ENCODE measurements around the gene FAM9C.
"Not testable (repeated sequence)": the region's sequence is repeated elsewhere in the genome, so short reads cannot be mapped to it uniquely, and the experiment has no call there.

Gene FAM9C

DNA sequence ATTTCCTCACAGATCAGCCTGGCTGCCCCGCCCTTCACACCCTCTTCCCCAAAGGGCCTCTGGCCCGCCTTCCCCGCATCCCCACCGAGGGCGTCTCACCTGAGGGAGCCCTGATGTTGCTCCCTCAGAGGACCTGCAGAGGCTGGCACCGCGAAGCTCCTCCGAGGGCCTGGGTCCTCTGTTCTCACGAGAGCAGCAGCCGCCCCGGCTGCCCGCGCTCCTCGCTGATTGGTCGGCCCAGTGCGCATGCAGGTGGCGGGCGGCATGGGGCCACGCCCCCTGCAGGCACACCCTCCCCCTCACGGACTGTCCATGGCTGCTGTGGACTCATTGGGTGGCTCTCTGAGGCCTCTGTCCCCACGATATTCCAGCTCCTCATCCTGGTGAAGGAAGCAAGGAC, at the start of gene FAM9C:
Gene FAM9C (minus strand): TSS at position 180 of the 400 bp plus-strand sequence. CDS start 831 bp downstream, outside the sequence.
- DNase-seq = no peak

DNA sequence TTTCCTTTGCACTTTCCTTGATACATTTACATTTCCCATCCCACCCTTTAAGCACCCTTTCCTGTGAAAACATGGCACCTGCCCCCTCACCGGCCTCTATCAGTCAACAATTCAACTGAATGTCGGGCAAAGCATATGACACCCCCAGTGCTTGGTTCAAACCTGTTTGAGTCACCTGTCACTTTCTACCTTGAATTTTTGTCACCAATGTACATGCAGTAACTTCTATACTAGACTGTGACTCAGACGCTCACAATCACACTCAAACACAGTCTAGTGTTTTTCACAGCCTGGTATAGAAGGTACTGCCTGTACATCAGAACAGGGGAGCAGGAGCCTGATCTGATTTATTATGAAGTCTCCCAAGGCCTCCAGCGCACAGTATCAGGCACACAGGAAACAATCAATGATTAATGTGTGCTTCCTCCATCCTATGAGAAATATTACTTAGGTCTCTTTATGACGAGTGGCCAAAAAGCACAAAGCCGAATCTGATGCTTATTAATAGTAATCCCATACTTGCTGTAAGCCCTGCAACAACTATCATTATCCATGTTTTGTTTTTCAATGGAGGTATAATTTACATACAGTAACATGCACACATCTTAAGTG, 49.2 kb upstream of the FAM9C start:
- no peak for DNase-seq

DNA sequence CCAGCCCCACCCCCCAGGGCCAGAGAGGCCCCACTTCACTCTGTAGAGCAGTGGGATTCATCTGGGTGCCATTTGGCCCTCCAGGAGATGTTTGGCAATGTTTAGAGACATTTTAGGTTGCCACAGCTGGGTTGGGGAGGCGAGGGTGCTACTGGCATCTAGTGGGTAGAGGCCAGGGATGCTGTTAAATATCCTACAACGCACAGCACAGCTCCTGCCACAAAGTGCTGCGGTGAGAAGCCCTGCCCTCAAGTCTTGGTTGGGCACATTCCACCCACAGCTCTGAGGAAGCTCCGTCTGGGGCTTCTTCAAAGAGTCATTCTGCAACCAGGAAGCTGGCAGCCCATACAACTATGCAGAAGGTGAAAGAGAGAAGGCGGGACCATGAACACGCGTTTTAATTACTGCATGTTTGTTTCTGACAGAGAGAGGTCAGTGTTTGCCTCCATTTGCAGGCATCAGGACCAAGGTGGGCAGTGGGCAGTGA, 48.1 kb upstream of the FAM9C start:
- DNase-seq = no peak

DNA sequence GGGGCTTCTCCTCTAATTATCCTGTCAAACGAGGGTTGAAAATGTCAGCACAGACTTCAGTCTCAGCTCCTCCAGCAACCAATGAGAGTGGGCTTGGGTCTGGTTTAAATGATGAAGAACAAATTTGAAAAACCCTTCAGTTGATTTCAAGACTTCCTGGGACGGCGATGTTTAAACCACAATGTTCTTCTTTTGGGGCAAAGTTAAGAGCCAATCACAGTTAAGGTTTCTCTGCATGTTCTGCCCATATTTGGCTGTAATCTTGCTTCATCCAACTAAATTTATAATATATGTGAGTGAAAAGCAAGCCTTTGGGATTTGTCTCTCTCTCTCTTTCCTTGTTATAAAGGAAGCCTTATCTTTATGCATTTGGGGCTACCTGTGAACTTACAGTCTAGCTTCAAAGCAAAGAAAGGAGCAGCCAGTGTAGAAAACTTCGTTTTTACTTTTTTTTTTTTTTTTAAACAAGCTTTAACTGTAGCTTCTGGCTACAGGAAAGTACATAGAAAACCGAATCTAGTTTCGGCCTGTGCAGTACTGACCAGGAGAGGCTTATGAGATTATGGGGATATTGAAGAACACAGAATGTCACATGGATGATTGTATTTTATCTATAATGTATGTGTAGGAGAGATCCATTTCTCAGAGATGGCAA, 46.8 kb upstream of the FAM9C start:
- no peak for DNase-seq

DNA sequence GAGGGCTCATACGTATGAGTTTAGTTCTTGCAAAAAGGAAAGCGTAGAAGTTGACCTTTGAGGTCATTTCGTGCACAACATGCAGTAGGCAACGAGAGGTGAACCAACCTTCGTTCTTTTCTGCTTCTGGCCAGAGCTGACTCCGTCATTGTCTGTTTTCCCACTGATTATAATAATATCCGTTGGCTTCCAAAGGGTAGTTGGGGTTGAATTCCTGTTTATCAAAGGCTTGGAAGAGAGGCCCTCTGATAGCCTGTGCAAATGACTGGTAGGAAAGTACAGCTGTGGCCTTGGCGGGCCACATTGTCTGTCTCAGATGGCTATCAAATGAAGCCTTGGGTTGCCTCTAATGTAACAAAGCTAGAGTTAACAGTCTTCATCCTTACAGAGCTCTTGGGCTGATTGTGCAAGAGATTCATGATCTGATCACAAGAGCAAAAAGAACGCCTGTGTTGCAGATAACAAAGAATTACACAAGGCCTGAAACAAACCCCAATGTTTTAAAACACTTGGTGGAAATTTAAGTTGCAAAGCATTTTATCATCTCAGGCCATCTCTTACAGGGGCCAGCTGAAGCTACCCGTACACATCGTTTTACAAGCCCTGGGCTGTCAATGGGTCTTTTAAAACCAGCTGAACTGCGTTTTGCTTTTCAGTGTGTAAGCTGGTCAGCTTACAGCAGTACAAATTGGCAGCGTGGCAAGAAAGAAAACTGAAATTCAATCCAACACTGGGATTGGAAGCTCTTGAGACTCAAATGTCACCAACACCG, 46.1 kb upstream of the FAM9C start:
- no peak for DNase-seq

DNA sequence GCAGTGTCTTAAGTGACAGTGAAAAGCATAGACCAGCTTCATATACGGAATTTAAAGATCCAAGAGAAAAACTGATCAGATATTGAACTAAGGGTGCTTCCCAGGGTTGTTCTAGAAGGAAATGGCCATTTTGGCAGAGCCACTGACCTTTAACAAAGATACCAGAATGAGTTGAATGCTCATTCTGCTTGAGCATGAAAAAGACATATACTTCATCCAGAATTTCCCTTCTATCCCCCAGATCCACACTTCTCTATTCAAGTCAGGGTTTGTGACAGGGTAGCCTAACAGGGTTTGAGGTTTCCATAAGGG, 45.6 kb upstream of the FAM9C start:
- DNase-seq = no peak

DNA sequence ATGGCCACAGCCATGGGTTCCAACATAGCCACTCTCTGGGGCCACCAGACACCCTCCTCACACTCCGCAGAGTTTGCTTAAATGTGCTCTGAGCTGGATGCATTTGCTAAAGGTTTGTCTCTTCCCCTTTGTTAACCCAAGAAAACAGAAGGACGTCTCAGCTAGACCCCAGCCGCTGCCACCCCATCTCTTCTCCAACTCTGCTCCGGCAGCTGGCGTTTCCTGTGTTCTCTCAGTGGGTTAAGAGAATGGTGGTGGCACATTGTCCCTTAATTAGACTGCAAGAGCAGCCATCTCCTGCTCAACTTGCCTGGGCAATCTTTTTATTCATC, 43.7 kb upstream of the FAM9C start:
- no peak for DNase-seq

DNA sequence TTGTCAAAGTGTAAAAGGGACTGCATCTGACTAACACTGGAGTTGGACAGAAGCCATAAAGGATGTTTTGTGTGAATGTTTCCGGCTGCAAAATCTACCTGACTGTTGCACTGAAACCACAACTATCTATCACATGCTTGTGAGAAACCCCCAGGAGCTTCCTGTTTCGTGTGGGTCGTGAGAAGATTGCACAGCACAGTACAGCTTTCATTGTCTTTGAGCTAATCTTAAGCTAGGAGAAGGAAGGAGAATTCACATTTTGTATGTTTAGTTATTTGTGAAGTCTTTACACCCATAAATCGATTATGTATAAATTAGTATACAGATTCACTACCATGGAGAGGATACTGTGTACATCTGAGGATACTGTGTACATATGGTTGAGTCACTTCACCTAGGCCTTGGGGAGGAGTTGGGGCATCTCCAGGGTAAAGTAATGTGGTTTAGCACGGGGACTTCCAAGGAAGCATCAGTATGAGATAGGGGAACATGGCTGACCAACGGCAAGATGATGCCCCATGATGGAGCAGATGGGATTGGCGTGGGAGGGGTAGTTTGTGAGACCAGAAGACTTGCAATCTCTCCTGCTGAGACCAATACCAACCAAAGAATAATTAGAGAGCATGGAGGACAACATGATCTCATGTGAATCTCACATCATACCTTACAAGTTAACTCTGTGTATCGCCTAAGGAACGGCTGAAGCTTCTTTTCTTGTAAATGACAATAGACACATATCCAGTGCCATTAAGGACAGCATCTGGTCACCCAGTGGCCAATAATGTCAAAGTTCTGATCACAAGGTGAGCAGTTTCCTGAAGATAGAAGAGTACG, 43.1 kb upstream of the FAM9C start:
- DNase-seq = no peak

DNA sequence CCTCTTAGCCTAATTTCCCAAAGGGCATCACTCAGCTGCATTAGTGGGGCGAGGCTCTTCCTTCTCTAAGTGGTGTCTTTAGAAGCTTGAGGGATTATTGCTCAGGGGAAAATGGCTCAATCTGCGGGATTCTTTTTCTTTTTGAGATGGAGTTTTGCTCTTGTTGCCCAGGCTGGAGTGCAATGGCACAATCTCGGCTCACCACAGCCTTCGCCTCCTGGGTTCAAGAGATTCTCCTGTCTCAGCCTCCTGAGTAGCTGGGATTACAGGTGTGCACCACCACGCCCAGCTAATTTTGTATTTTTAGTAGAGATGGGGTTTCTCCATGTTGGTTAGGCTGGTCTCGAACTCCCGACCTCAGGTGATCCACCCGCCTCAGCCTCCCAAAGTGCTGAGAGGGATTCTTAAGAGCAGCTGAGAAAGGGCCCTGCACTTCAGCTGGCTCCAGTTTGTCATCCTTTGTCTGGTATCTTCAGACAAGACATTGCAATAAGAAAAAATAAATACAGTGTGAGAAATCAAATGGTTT, 42.4 kb upstream of the FAM9C start:
- DNase-seq = not testable (repeated sequence)

DNA sequence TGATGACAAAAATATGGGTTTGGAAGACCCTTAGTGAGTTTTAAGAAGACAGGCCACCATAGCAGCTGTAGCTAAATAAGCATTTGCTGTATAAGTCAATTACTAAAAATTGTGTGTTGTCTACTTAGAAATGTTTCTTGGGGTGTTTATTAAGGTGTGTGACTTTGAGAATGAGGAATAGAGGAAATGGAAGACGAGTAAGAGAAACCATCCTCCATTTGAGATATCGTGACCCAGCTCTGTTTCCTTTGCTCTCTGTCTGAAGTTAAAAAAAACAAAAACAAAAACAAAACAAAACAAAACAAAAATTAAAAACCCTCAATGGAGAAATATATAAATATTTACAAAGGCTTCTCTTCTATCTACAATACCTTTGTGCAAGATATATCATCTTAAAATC, 41.7 kb upstream of the FAM9C start:
- DNase-seq = no peak

DNA sequence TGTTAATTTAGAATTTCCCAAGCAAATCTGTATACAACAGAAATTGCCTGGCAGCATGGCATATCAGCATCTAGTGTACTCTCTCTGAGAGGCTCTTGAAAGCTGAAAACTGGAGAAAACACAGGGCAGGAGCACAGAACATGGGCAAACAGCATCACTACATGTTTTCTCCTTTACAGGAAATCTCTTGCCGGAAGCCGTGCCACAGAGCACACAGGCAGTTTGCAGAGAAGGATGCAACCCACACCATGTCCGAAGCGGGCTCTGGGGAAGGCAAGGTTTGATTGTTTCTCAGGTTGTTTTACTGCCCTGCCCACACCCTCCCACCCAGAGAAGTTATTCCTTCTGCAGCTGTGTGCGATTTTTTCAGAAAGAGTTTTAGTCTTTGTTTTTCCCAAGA, 41.1 kb upstream of the FAM9C start:
- DNase-seq = no peak

DNA sequence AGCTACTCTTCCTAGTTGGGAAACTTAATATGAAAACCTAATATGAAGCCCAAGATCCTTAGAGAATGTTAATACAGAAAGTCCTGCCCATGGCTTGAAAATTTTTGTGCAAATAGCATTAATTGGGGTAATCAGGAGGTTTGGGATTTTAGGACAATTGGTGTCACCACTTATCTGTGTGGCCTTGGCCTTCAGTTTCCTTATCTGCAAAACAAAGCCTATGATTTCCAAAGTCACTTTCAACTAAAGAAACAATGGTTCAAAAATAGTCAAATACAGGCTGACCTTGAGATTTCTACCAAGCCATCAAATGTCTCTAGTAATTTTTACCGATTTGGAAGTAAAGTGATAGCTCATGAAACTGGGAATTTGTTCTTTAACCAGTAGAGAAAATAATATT, 40.2 kb upstream of the FAM9C start:
- no peak for DNase-seq

DNA sequence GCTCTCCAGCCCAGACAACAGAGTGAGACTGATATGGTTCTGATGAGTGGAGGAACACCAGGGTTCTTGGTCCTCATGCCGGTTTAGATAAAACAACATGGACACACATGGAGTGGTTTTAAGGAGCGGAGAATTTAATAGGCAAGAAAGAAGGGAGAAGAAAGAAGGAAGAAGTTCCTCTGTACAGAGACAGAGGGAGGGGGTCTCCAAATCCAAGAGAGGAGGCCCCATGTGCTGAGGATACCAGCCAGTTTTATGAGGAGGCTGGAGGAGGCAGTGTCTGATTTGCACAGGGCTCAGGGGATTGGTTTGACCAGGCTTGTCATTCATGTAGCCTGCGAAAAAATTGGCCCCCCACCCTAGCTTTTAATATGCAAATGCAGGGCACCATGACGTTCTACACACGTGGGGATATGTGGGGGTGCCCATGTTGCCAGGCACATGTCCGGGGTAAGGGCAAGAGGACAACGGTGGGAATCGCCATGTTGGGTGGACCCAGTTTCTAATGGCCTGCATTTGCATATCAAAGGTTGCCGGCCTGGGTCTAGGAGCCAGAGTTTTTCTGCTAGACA, 39.4 kb upstream of the FAM9C start:
- not testable (repeated sequence) for DNase-seq

DNA sequence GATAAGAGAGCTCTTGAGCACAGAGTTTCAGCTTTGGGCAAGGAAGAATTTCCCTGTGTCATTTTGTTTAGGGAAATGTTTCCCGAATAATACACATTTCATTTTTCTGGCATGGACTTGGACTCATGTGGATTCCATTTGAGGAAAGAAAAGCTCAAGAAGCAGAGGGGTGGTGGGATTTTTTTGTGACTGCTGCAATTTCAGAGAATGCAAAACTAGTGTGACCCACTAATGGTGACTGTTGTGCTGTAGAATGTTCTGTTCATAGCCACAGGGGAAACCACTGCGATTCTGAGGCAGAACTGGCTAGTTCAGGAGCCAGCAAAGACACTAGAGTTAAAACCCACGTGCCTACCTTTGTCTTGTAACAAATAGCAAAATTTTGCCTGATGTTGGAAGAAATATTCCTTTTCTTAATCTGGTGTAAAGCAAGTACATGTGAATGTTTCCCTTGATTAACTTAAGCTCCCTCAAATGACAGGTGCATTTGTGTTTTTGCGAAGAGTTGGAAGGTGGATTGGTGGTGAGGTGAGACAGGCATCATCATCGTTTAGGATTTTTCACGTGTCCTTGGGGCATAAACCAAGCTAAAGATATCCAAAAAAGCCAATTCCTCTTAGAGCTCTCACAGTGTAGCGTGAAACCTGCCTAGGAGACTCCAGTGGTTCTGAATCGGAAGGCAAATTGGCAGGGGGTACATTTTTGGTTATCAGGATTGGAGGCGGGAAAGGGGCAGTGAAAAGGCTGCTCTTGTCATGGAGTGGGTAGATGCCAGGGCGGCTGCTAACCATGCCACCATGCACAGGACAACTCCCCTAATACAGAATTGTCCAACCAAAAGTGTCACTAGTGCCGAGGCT, 38.0 kb upstream of the FAM9C start:
- DNase-seq = no peak

DNA sequence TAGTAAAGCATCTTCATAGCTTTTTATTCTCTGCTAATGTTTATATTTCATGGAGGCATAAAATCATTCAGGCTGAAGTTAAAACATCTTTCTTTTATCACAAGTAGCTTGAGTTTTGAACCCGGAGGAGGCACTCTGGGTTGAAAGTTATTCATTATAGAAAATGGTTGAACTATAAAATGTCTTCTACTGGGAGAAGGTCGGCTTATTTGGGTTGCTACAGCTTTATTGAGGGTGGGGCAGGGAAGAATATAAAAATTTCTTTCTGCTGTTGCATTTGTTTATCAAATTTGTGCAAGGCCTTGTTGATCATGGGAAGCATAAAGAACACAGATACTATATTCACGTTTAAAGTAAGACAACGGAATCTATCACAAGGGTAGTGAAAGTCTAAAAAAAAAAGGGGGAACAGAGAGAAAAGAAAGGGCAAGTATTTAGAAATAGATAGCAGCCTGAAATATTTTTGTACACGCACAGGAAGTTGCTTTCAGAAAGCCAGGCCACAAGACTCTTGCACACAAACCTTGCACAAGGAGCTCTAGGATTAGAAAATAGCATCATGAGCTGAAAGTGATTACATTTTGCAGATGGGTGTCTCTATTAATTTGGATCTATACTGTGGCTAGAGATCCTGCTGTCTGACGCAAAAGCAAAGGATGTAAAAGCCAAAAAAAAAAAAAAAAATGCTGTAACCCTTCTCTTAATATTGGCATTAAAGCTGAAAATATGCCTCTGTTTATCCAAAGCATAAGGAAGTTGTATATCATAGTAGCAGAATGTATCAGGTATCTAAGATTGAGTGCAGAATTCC, 37.2 kb upstream of the FAM9C start:
- DNase-seq = no peak

DNA sequence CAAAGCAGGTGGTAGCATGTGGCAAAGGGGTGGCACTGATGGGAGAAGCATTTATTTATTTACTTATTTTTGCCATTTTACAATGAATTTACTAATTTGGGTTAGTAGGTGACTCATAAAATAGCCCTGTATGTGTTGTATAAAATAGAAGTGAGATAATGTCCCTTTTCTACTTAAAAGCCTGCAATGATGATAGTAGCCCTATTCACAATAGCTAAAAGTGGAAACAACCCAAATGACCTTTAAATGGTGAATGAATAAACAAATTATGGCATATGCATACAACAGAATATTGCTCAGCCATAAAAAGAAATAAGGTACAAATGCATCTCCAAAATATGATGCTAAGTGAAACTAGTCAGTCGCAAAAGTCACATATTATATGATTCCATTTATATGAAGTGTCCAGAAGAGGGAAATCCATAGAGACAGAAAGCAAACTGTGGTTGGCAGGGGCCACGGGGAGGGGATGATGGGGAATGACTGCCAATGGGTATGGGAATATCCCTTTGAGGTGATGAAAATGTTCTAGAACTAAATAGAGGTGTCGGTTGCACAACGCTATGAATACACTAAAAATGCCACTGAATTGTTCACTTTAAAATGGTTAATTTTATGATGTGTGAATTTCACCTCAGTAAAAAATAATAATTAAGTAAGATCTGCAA, 35.8 kb upstream of the FAM9C start:
- no peak for DNase-seq

DNA sequence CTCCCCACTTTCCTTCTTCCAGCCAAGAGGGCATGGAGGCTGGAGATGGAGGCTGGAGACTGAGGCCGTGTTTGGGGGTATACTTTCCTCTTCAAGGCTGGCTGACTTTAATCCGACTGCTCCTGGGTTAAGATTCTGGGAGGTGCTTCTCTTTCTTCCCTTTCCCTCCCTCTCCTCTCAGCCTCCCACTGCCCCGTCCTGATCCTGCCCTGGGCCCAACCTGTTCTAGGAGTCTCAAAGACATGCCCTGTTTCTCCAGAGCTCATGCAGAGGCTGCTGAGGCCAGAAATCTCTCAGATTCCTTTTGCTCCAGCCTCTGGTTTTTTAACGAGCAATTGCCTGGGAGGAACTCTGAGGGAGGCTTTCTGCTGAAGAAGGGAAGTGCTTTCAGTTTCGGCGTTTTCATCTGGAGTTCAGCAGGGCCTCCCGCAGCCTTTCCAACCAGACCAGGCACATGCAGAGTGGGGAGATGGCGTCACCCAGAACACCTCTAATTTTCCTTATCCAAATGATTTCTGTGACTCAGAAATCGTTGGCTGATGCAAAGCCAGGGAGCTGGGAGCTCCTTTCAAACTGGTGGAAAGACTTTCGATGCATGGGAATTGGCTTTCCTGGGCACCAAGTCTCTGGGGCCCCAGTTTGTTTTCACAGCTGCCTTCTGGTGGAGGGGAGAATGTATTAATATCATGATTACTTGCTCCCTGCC, 34.5 kb upstream of the FAM9C start:
- DNase-seq = no peak

DNA sequence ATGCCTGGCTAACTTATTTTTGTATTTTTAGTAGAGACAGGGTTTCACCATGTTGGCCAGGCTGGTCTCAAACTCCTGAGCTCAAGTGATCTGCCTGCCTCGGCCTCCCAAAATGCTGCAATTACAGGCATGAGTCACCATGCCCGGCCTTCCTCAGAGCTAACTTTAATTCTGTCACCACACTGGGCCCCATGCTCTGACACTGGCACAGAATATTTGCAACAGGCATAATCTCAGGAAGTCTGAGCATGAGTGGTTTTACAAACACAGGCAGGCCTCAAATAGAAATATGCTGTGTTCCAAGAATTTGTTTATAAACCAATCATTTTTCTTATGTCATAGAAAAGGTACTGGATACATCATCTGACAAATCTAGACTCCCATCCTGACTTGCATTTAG, 32.7 kb upstream of the FAM9C start:
- no peak for DNase-seq

DNA sequence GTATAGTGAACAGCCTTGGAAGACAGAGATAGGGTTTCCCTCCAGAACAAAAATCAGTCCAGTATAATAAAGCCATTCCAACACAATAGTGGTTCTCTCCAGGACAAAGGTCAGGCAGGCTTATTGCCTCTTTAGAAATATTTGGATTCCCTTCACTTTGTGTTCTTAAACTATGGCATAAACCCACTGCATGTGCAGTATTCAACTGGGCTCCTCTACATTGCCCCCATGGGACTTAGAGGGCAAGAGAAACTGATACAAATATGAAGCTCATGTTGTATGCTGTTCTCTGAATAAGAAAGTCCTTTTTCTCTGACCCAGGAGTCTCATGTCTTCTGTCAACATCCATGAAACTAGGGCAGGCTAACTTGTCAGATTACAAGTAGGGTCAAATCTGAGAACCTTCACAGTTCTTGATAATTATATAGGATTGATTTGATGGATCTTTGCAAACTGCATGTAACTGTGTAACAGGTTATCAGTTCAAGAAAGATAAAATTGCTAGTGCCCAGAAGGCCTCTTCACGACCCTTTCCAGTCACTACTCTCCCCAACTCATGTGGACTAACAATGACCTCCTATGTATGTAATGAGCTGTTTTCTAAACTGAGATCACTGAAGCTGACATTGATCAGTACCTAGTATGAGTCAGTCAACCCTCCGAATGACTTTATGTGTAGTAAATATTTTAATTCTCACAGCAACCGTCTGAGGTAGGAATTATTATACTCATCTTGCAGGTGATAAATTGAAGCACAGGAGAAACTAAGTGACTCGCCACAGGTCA, 31.9 kb upstream of the FAM9C start:
- no peak for DNase-seq
